HG03460 (cell line): ENCODE measurements around the gene ANXA2R.
"Not testable (repeated sequence)": the region's sequence is repeated elsewhere in the genome, so short reads cannot be mapped to it uniquely, and the experiment has no call there.

Experiments
- ATAC-seq: cut with Tn5 transposase; IDR thresholded peaks from one replicate; pipeline ENCODE4 v1.9.1; 2021; ENCODE audit not compliant: unreplicated experiment

Gene ANXA2R

GRCh38 chr5:43036409-43036808 is 3.7 kb downstream of the ANXA2R start:
- no peak for ATAC-seq

- no peak for ATAC-seq
Observed at GRCh38 chr5:43034591-43034968, 5.5 kb downstream of the ANXA2R start.

- no peak for ATAC-seq
Observed at GRCh38 chr5:43033841-43034590, 6.1 kb downstream of the ANXA2R start.

GRCh38 chr5:43027054-43027785 is 12.9 kb downstream of the ANXA2R start:
- no peak for ATAC-seq

- ATAC-seq: not testable (repeated sequence)
Observed at GRCh38 chr5:43025184-43025950, 14.8 kb downstream of the ANXA2R start.

- ATAC-seq: no peak
Observed at GRCh38 chr5:43024217-43024616, 15.9 kb downstream of the ANXA2R start.

- no peak for ATAC-seq
Observed at GRCh38 chr5:43021151-43021550, 19.0 kb downstream of the ANXA2R start.

GRCh38 chr5:43020399-43020746 is 19.7 kb downstream of the ANXA2R start:
- peak; percentile 4 for ATAC-seq

- ATAC-seq: peak; percentile 65
Observed at GRCh38 chr5:43019614-43020398, 20.3 kb downstream of the ANXA2R start.

- ATAC-seq: no peak
Observed at GRCh38 chr5:43019291-43019613, 20.9 kb downstream of the ANXA2R start.

- ATAC-seq: peak; percentile 19
Observed at GRCh38 chr5:43017428-43017815, 22.7 kb downstream of the ANXA2R start.

- ATAC-seq: no peak
Observed at GRCh38 chr5:43016217-43016779, 23.8 kb downstream of the ANXA2R start.

GRCh38 chr5:43014522-43014921 is 25.6 kb downstream of the ANXA2R start:
- ATAC-seq: no peak

- ATAC-seq: no peak
Observed at GRCh38 chr5:43010935-43011315, 29.2 kb downstream of the ANXA2R start.

- peak; percentile 40 for ATAC-seq
Observed at GRCh38 chr5:43008363-43009153, 31.6 kb downstream of the ANXA2R start.

GRCh38 chr5:43007911-43008362 is 32.2 kb downstream of the ANXA2R start:
- ATAC-seq: peak; percentile 51

- ATAC-seq: peak; percentile 25
Observed at GRCh38 chr5:43007246-43007910, 32.7 kb downstream of the ANXA2R start.

GRCh38 chr5:43006424-43007202 is 33.5 kb downstream of the ANXA2R start:
- no peak for ATAC-seq

GRCh38 chr5:43005031-43005430 is 35.1 kb downstream of the ANXA2R start:
- no peak for ATAC-seq
